H1 (cell line): ENCODE results near the gene MBOAT1. TPM values are rescaled to one million over a fixed set of nuclear protein-coding genes. Genes with fewer than 3 reads are reported as not detected.

Experiments
- KDM4A ChIP-seq: IDR thresholded peaks from one replicate; pipeline ENCODE4 v1.7.1; 2012; ENCODE audit warnings: low read depth, mild to moderate bottlenecking, moderate library complexity, low read length, inconsistent platforms; ENCODE audit not compliant: severe bottlenecking
- TEAD4 ChIP-seq: IDR thresholded peaks from 2 replicates; pipeline ENCODE4 v1.6.1; 2012; ENCODE audit warnings: low read depth, low read length, inconsistent platforms, mixed read lengths
- polyA plus RNA-seq, 7 experiments: library from polyadenylated mRNA; depleted of rRNA in 3 of 7; stranded (reverse) in 5 of 7; unstranded in 2 of 7; fragments of >200 nt in 5 of 7; fragments of 200-250 nt in 2 of 7; gene quantifications; 1 replicate in 5 of 7; 2 replicates in 1 of 7; 4 replicates in 1 of 7; pipeline versions ENCODE4 v1.2.1 to v1.2.3, GENCODE V29; 2011 to 2013; ENCODE audit warnings: missing spikeins in 2 of 7, mixed read lengths in 2 of 7
- total RNA-seq: library from RNA; stranded (reverse); fragmentation: NEBNext Ultra II Directional; extraction: Animal tissue kit (Norgen Biotek cat#: 25700); gene quantifications from 2 replicates; pipeline ENCODE4 v1.2.1, GENCODE V29; 2021
- TF ChIP-seq, protein P1 (sequence below): IDR thresholded peaks from 2 replicates; pipeline ENCODE4 v1.6.1; 2012; ENCODE audit warnings: inconsistent platforms

MBOAT1 gene
- total and polyA plus RNA-seq, 2 of the 8 experiments (the other 6 are each of a cell fraction or from before 2014, with no cell fraction given), result 4.9 to 19.5 TPM

DNA sequence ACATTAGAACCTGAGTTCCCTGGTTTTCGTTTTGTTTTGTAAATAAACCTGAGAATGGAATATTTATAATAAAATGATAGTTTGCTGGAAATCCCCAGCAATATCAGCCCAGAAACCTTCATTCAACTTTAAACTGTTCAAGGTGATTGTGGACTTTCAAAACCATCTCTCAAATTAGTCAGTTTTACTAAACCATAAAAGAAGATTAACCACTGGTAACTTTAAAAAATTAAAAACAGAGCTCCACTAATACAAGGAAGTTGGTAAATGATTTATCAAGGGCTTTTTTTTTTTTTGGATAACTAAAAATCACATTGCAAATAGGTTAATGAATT, 10.0 kb downstream of the MBOAT1 start (continued):
- TF ChIP-seq KDM4A, result no peak
- no peak for TF ChIP-seq TEAD4
- TF ChIP-seq, protein P1, sequence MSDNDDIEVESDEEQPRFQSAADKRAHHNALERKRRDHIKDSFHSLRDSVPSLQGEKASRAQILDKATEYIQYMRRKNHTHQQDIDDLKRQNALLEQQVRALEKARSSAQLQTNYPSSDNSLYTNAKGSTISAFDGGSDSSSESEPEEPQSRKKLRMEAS, result no peak
